Measurements from ENCODE around the gene ALPI. TPM values are rescaled to one million over a fixed set of nuclear protein-coding genes. Genes with fewer than 3 reads are reported as not detected.

Gene ALPI
- total and polyA plus RNA-seq, 2 donors (not counting 3 experiments of a cell fraction or from before 2014, with no cell fraction given) = not detected

DNA sequence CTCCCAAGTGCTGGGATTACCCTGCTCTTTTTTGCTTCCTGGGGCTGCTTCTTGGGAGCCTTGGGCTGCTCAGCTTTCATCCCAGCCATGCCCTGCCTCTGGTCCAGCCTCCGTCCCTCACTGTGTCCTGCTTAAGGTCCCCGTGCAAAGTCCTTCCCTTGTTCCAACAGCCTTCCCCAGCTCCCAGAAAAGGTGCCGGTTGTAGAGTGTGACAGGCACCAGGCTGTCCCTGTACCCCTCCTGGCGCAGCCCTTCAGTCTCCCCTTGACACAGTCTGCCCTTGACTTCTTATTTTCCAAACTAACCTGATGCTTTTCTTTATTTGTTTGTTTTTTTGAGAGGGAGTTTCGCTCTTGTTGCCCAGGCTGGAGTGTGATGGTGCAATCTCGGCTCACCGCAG is 20.1 kb upstream of the ALPI start:
- H3K36me3 ChIP-seq (ENCODE audit: control insufficient read depth in 2 of 2, extremely low read depth in 1 of 2, insufficient read depth in 2 of 2, low read length in 2 of 2) = no peaks in the 10 kb centered on the region
- H2AFZ ChIP-seq (ENCODE audit: low read depth, low read length) = no peak overlapping the region
- H3K9ac ChIP-seq (replicated peaks; ENCODE audit: extremely low read depth, insufficient read depth, low read length) = no peak overlapping the region
- H3K4me3 ChIP-seq (replicated peaks in 1 of 3; ENCODE audit: insufficient read depth in 1 of 3, low read depth in 1 of 3, low read length in 3 of 3) = no peak overlapping the region
- ChIA-PET POLR2A (no interaction called here), CTCF (interaction anchor here (0.8 to 3.7 kb wide), 7 partner anchors 23 to 535 kb away, joined by 3 to 26 read pairs (median 3); no protein-coding TSS in a partner anchor)
- H4K20me1 ChIP-seq (replicated peaks; ENCODE audit: control insufficient read depth, extremely low read depth, insufficient read depth, low read length) = no peaks in the 10 kb centered on the region
- no peak for TF ChIP-seq JUN (IDR thresholded peaks at IDR 0.05; ENCODE audit: borderline replicate concordance, insufficient read depth, insufficient read length, low read depth)
- TF ChIP-seq, protein P1, sequence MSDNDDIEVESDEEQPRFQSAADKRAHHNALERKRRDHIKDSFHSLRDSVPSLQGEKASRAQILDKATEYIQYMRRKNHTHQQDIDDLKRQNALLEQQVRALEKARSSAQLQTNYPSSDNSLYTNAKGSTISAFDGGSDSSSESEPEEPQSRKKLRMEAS (IDR thresholded peaks at IDR 0.05; ENCODE audit: insufficient read depth, insufficient read length) = no peak
- no peak for TF ChIP-seq POLR2AphosphoS5 (IDR thresholded peaks at IDR 0.05; ENCODE audit: insufficient read depth, low read depth, low read length)
- no peak for TF ChIP-seq MYC (IDR thresholded peaks at IDR 0.05; ENCODE audit: low read depth, low read length)
- TF ChIP-seq, protein P2, sequence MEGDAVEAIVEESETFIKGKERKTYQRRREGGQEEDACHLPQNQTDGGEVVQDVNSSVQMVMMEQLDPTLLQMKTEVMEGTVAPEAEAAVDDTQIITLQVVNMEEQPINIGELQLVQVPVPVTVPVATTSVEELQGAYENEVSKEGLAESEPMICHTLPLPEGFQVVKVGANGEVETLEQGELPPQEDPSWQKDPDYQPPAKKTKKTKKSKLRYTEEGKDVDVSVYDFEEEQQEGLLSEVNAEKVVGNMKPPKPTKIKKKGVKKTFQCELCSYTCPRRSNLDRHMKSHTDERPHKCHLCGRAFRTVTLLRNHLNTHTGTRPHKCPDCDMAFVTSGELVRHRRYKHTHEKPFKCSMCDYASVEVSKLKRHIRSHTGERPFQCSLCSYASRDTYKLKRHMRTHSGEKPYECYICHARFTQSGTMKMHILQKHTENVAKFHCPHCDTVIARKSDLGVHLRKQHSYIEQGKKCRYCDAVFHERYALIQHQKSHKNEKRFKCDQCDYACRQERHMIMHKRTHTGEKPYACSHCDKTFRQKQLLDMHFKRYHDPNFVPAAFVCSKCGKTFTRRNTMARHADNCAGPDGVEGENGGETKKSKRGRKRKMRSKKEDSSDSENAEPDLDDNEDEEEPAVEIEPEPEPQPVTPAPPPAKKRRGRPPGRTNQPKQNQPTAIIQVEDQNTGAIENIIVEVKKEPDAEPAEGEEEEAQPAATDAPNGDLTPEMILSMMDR (IDR thresholded peaks at IDR 0.05; ENCODE audit: extremely low read depth in 1 of 2, insufficient read depth in 1 of 2, low read depth in 1 of 2, low read length in 2 of 2) = no peak
- no peak for TF ChIP-seq GATA2 (IDR thresholded peaks at IDR 0.05; ENCODE audit: insufficient read depth, insufficient read length, low read depth, low read length)
- TF ChIP-seq FOS (IDR thresholded peaks at IDR 0.05; ENCODE audit: borderline replicate concordance, insufficient read depth, low read length) = no peak
- no peak for TF ChIP-seq EZH2 (IDR thresholded peaks at IDR 0.05; ENCODE audit: borderline replicate concordance, low read depth, low read length, severe bottlenecking)
- no peak for TF ChIP-seq POLR2A (IDR thresholded peaks at IDR 0.05; ENCODE audit: low read depth, low read length)
- dilution Hi-C loops (cut with MboI; ENCODE audit: extremely low pct_ligation_motif_present, low sequenced_read_pairs) (no loop called here), intact Hi-C loops (cut with micrococcal nuclease) (no loop called here)
- no peaks in the 10 kb centered on the region for H3K4me1 ChIP-seq (ENCODE audit: control insufficient read depth, extremely low read depth, insufficient read depth, low read length)
- no peaks in the 10 kb centered on the region for H3K79me2 ChIP-seq (ENCODE audit: control insufficient read depth, insufficient read depth, low read length)
- BruUV-seq (replicated peaks) = no TSS peak
- no peaks in the 10 kb centered on the region for H3K9me1 ChIP-seq (replicated peaks; ENCODE audit: control insufficient read depth, extremely low read depth, insufficient read depth, low read length)
- no peaks in the 10 kb centered on the region for H3K9me3 ChIP-seq (replicated peaks; ENCODE audit: control insufficient read depth, insufficient read depth, low read length)
- H3K27ac ChIP-seq (ENCODE audit: insufficient read depth, low read depth, low read length) = no peak overlapping the region
- FAIRE-seq (no peak), DNase-seq (ENCODE audit: low read depth, low spot score) (no peak)
- no peak overlapping the region for H3K4me2 ChIP-seq (ENCODE audit: insufficient read depth, low read length)
- H3K27me3 ChIP-seq (ENCODE audit: control insufficient read depth in 2 of 2, insufficient read depth in 2 of 2, low read length in 2 of 2) = peaks cover 0 to 2% of the 10 kb centered on the region in 2 experiments

Measured in endothelial cell of umbilical vein (primary cell).